Measurements from ENCODE around the gene GLIS2.

GLIS2 gene

GRCh38 chr16:4362476-4363135, 46.7 kb downstream of the GLIS2 start:
- Mint-ChIP-seq H3K4me1 (peaks cover 16% of the 10 kb centered on the region), H3K27ac (no peak overlapping the region), H3K4me3 (no peak overlapping the region), H3K9me3 (no peaks in the 10 kb centered on the region), H3K27me3 (ENCODE audit: low read depth, poor library complexity) (peaks cover 5% of the 10 kb centered on the region), H3K36me3 (ENCODE audit: low read depth) (no peaks in the 10 kb centered on the region)
- TF ChIP-seq, protein P1, sequence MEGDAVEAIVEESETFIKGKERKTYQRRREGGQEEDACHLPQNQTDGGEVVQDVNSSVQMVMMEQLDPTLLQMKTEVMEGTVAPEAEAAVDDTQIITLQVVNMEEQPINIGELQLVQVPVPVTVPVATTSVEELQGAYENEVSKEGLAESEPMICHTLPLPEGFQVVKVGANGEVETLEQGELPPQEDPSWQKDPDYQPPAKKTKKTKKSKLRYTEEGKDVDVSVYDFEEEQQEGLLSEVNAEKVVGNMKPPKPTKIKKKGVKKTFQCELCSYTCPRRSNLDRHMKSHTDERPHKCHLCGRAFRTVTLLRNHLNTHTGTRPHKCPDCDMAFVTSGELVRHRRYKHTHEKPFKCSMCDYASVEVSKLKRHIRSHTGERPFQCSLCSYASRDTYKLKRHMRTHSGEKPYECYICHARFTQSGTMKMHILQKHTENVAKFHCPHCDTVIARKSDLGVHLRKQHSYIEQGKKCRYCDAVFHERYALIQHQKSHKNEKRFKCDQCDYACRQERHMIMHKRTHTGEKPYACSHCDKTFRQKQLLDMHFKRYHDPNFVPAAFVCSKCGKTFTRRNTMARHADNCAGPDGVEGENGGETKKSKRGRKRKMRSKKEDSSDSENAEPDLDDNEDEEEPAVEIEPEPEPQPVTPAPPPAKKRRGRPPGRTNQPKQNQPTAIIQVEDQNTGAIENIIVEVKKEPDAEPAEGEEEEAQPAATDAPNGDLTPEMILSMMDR (IDR thresholded peaks at IDR 0.05) = no peak
- no peak for DNase-seq

DNA sequence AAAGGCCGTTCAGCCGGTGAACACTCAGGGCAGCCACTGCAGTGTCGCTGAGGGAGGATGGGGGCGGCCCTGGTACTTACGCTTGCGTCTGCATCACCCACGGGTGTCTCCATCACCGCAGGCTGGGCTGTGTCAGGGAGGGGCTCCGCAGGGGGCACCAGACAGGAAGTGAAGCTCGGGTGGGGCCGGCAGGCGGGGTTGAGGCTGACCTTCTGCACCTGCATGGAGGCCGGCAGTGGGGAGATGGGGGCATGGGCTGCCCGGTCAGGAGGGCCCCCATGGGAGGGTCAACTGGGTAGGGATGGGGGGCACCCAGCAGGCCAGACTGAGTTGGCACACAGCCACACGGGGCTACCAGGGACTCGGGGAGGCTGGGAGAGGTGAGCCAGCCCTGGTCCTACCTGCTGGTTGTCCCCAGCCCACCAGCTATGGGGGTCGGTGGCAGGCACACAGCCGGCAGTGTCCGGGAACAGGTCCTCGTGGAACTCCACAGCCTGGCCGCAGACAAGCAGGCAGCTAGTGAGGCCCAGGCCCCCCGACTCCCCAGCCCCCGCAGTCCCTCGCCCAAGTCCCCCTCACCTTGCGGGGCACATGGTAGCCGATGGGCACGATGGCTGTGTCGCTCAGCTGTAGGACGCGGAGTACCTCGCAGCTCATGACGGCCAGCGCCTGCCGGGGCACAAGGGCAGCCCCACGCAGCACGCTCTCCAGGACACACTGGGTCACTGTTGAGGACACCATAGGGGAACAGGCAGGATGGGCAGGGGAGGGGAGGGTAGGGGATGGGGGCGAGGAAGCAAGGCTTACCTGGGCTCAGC, 48.5 kb downstream of the GLIS2 start:
- Mint-ChIP-seq H3K4me1 (peaks cover 20% of the 10 kb centered on the region), H3K36me3 (ENCODE audit: low read depth) (no peaks in the 10 kb centered on the region), H3K4me3 (no peak overlapping the region), H3K9me3 (no peaks in the 10 kb centered on the region), H3K27me3 (ENCODE audit: low read depth, poor library complexity) (no peaks in the 10 kb centered on the region), H3K27ac (no peak overlapping the region)
- DNase-seq = no peak
- TF ChIP-seq, protein P1 (IDR thresholded peaks at IDR 0.05) = no peak

GRCh38 chr16:4365014-4365406, 49.1 kb downstream of the GLIS2 start:
- Mint-ChIP-seq H3K27ac (no peak overlapping the region), H3K4me1 (peaks cover 25% of the 10 kb centered on the region), H3K27me3 (ENCODE audit: low read depth, poor library complexity) (no peaks in the 10 kb centered on the region), H3K4me3 (no peak overlapping the region), H3K36me3 (ENCODE audit: low read depth) (no peaks in the 10 kb centered on the region), H3K9me3 (no peaks in the 10 kb centered on the region)
- TF ChIP-seq, protein P1 (IDR thresholded peaks at IDR 0.05) = no peak
- no peak for DNase-seq

GRCh38 chr16:4365615-4366014, 49.7 kb downstream of the GLIS2 start:
- Mint-ChIP-seq H3K36me3 (ENCODE audit: low read depth) (no peaks in the 10 kb centered on the region), H3K4me1 (peaks cover 28% of the 10 kb centered on the region), H3K9me3 (no peaks in the 10 kb centered on the region), H3K4me3 (no peak overlapping the region), H3K27ac (no peak overlapping the region), H3K27me3 (ENCODE audit: low read depth, poor library complexity) (no peaks in the 10 kb centered on the region)
- TF ChIP-seq, protein P1 (IDR thresholded peaks at IDR 0.05) = no peak
- DNase-seq = no peak

GRCh38 chr16:4366016-4366415, 50.1 kb downstream of the GLIS2 start:
- Mint-ChIP-seq H3K36me3 (ENCODE audit: low read depth) (no peaks in the 10 kb centered on the region), H3K4me3 (no peak overlapping the region), H3K4me1 (peaks cover 32% of the 10 kb centered on the region), H3K27ac (no peak overlapping the region), H3K27me3 (ENCODE audit: low read depth, poor library complexity) (no peaks in the 10 kb centered on the region), H3K9me3 (no peaks in the 10 kb centered on the region)
- DNase-seq = no peak
- TF ChIP-seq, protein P1 (IDR thresholded peaks at IDR 0.05) = no peak

Measured in nephron progenitor cell (in vitro differentiated cells).